Nephron progenitor cell (in vitro differentiated cells): ENCODE results near the gene DYNC2H1.

Experiments used
- DNase-seq: peaks from one replicate; pipeline ENCODE4 v3.0.0; 2021
- H3K27ac Mint-ChIP-seq: 2 replicates; pipeline ENCODE4 v1.8.0; 2021; ENCODE audit warnings: mild to moderate bottlenecking, moderate library complexity, mixed read lengths
- H3K27me3 Mint-ChIP-seq: 2 replicates; pipeline ENCODE4 v1.8.0; 2021; ENCODE audit warnings: mild to moderate bottlenecking, low read depth, mixed read lengths; ENCODE audit not compliant: poor library complexity
- H3K36me3 Mint-ChIP-seq: 2 replicates; pipeline ENCODE4 v1.8.0; 2021; ENCODE audit warnings: low read depth, mixed read lengths
- H3K4me1 Mint-ChIP-seq: 2 replicates; pipeline ENCODE4 v1.8.0; 2021; ENCODE audit warnings: mixed read lengths
- H3K4me3 Mint-ChIP-seq: 2 replicates; pipeline ENCODE4 v1.8.0; 2021; ENCODE audit warnings: mild to moderate bottlenecking, moderate library complexity, mixed read lengths
- H3K9me3 Mint-ChIP-seq: 2 replicates; pipeline ENCODE4 v1.8.0; 2021; ENCODE audit warnings: mild to moderate bottlenecking, moderate library complexity, mixed read lengths
- CTCF ChIP-seq: fragments of 200-600 bp; sonication (generic); IDR thresholded peaks from 2 replicates; pipeline ENCODE4 v1.5.0; 2021; ENCODE audit warnings: antibody characterized with exemption

DYNC2H1 gene

GRCh38 chr11:103488031-103488461, 378.8 kb downstream of the DYNC2H1 start:
- H3K4me3 Mint-ChIP-seq: no peak overlapping the region
- H3K27me3 Mint-ChIP-seq: no peaks in the 10 kb centered on the region
- no peak overlapping the region for H3K27ac Mint-ChIP-seq
- no peaks in the 10 kb centered on the region for H3K9me3 Mint-ChIP-seq
- H3K4me1 Mint-ChIP-seq: no peaks in the 10 kb centered on the region
- no peak for TF ChIP-seq CTCF
- no peaks in the 10 kb centered on the region for H3K36me3 Mint-ChIP-seq
- DNase-seq: no peak

GRCh38 chr11:103488579-103488978, 379.4 kb downstream of the DYNC2H1 start:
- no peaks in the 10 kb centered on the region for H3K27me3 Mint-ChIP-seq
- no peak overlapping the region for H3K27ac Mint-ChIP-seq
- no peaks in the 10 kb centered on the region for H3K9me3 Mint-ChIP-seq
- no peaks in the 10 kb centered on the region for H3K4me1 Mint-ChIP-seq
- DNase-seq: no peak
- no peak overlapping the region for H3K4me3 Mint-ChIP-seq
- no peaks in the 10 kb centered on the region for H3K36me3 Mint-ChIP-seq
- TF ChIP-seq CTCF: no peak

GRCh38 chr11:103491777-103492176, 382.6 kb downstream of the DYNC2H1 start:
- H3K27me3 Mint-ChIP-seq: no peaks in the 10 kb centered on the region
- H3K36me3 Mint-ChIP-seq: no peaks in the 10 kb centered on the region
- no peaks in the 10 kb centered on the region for H3K9me3 Mint-ChIP-seq
- H3K4me1 Mint-ChIP-seq: peaks cover 16% of the 10 kb centered on the region
- no peak overlapping the region for H3K27ac Mint-ChIP-seq
- H3K4me3 Mint-ChIP-seq: no peak overlapping the region
- no peak for DNase-seq
- TF ChIP-seq CTCF: no peak

- H3K4me3 Mint-ChIP-seq: no peak overlapping the region
- no peak overlapping the region for H3K27ac Mint-ChIP-seq
- peaks cover 16% of the 10 kb centered on the region for H3K4me1 Mint-ChIP-seq
- no peaks in the 10 kb centered on the region for H3K9me3 Mint-ChIP-seq
- no peaks in the 10 kb centered on the region for H3K36me3 Mint-ChIP-seq
- DNase-seq: no peak
- no peak for TF ChIP-seq CTCF
- no peaks in the 10 kb centered on the region for H3K27me3 Mint-ChIP-seq
Measured at GRCh38 chr11:103494491-103494890, 385.3 kb downstream of the DYNC2H1 start.

- H3K4me1 Mint-ChIP-seq: peaks cover 16% of the 10 kb centered on the region
- no peaks in the 10 kb centered on the region for H3K27me3 Mint-ChIP-seq
- no peak for DNase-seq
- no peaks in the 10 kb centered on the region for H3K9me3 Mint-ChIP-seq
- no peak overlapping the region for H3K4me3 Mint-ChIP-seq
- TF ChIP-seq CTCF: no peak
- no peaks in the 10 kb centered on the region for H3K36me3 Mint-ChIP-seq
- no peak overlapping the region for H3K27ac Mint-ChIP-seq
Measured at GRCh38 chr11:103497268-103497667, 388.0 kb downstream of the DYNC2H1 start.

- H3K27me3 Mint-ChIP-seq: no peaks in the 10 kb centered on the region
- no peak overlapping the region for H3K4me3 Mint-ChIP-seq
- H3K27ac Mint-ChIP-seq: no peak overlapping the region
- H3K9me3 Mint-ChIP-seq: no peaks in the 10 kb centered on the region
- TF ChIP-seq CTCF: no peak
- DNase-seq: no peak
- peaks cover 10% of the 10 kb centered on the region for H3K4me1 Mint-ChIP-seq
- no peaks in the 10 kb centered on the region for H3K36me3 Mint-ChIP-seq
Measured at GRCh38 chr11:103499710-103500340, 390.6 kb downstream of the DYNC2H1 start.
